NCI-H2196 treated with DMSO at 0.1 percent for 48 hours (cell line): ENCODE data around the gene CDC42SE1.

Source experiments
- DNase-seq: peaks from one replicate; lab custom pipeline; 2025; ENCODE audit not compliant: unreplicated experiment; lab: John Stamatoyannopoulos, UW

CDC42SE1 gene

GRCh38 chr1:151054971-151055547 lies 4.4 kb downstream of the CDC42SE1 start:
- DNase-seq = no peak

DNA sequence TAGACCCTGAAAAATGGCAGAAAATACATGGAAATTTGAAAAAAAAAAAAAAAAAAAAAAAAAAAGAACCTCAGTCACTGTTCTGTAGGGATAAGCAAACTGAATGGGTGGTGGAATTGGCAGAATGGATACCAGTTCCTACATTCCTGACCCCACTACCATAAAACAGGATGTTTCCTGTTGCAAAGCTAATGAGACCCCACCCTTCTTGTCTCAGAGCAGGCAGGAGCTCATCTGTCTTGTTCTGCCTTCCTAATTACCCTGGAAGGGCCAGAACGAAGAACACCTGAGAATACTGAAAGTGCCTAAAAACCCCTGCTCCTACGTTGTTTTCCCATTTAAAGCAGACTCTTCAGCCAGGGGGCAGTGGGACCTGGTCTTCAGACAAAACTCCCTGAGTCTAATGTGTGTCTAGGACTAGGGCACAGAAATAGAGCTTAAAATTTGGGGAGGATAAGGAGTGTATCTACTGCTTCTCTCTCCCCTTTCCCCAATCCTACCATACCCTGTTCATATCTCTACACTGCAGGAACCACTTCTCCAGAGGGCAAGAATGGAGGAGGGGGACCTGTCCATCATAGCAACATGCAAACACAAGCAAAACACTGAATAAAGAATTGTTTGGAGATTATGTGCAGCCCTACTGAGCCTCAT lies 7.9 kb downstream of the CDC42SE1 start:
- no peak for DNase-seq

GRCh38 chr1:151050051-151050688 lies 9.3 kb downstream of the CDC42SE1 start:
- no peak for DNase-seq

GRCh38 chr1:151049458-151049857 lies 10.0 kb downstream of the CDC42SE1 start:
- no peak for DNase-seq

DNA sequence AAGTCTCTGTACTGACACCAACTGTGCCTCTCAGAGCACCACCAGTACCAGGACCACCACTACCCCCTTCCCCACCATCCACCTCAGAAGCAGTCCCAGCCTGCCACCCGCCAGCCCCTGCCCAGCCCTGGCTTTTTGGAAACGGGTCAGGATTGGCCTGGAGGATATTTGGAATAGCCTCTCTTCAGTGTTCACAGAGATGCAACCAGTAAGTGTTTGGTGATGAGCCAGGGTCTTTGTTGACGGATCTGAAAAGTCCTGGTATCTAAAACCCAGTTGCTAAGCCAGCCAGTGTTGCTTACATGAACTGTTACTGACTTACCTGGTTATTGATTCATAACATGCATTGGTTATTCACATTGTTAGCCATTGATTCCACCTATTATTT lies 10.8 kb downstream of the CDC42SE1 start:
- no peak for DNase-seq

GRCh38 chr1:151047925-151048644 lies 11.3 kb downstream of the CDC42SE1 start:
- peak; percentile 38 for DNase-seq

GRCh38 chr1:151047591-151047924 lies 11.9 kb downstream of the CDC42SE1 start, which contains the start of gene C1orf56:
C1orf56 (plus strand) TSS chr1:151047751; CDS start chr1:151047848, 97 bp downstream.
- DNase-seq = peak; percentile 55

- DNase-seq = no peak
Observed at GRCh38 chr1:151043163-151043562, 16.3 kb downstream of the CDC42SE1 start.

DNA sequence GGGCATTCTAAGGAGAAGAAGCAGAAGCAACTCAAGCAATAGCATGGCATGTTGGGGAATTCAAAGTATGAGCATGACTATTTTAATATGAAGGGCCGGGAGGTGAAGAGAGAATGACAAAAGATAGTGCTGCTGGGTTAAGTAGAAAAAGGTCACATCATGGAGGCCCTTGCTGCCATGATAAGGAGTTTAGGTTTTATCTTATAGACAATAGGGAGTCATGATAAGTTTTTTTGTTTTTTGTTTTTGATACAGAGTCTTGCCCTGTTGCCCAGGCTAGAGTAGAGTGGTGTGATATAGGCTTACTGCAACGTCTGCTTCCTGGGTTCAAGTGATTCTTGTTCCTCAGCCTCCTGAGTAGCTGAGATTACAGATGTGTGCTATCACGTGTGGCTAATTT lies 19.9 kb downstream of the CDC42SE1 start:
- no peak for DNase-seq

DNA sequence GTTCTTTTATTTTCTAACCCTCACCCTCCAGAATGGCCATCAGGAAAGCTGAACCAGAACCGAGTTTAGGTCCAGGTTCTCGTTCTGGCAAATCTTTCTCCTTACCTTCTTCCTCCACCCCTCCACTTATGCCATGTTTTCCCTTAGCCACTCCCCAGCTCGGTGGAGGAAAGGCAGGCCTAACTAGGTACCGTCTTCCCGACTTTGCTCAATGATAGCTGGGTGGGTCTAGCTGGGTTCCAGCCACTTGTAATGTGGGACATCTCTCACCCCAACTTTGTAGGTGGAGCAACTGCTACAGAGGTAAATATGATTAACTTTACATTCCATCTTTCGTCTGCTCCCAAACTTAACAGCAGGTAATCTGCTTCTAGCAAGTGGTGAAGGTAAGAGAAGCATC lies 22.4 kb downstream of the CDC42SE1 start:
- DNase-seq = no peak

- no peak for DNase-seq
Observed at GRCh38 chr1:151036356-151036755, 23.1 kb downstream of the CDC42SE1 start, which contains the start of gene BNIPL. BNIPL (plus strand) TSS chr1:151036586; CDS start chr1:151036726, 140 bp downstream.

- no peak for DNase-seq
Observed at GRCh38 chr1:151035167-151035566, 24.3 kb downstream of the CDC42SE1 start.

DNA sequence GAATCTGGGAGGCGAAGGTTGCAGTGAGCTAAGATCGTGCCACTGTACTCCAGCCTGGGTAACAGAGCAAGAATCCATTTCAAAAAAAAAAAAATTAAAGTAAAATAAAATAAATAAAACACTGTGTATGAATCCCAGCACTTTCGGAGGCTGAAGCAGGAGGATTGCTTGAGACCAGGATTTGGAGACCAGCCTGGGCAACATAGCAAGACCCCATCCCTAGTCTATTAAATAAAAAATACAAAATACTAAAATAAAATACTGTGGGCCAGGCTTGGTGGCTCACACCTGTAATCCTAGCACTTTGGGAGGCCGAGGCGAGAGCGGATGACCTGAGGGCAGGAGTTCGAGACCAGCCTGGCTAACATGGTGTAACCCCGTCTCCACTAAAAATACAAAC lies 27.3 kb downstream of the CDC42SE1 start:
- DNase-seq = no peak

- DNase-seq = no peak
Observed at GRCh38 chr1:151026460-151026859, 33.0 kb downstream of the CDC42SE1 start.

DNA sequence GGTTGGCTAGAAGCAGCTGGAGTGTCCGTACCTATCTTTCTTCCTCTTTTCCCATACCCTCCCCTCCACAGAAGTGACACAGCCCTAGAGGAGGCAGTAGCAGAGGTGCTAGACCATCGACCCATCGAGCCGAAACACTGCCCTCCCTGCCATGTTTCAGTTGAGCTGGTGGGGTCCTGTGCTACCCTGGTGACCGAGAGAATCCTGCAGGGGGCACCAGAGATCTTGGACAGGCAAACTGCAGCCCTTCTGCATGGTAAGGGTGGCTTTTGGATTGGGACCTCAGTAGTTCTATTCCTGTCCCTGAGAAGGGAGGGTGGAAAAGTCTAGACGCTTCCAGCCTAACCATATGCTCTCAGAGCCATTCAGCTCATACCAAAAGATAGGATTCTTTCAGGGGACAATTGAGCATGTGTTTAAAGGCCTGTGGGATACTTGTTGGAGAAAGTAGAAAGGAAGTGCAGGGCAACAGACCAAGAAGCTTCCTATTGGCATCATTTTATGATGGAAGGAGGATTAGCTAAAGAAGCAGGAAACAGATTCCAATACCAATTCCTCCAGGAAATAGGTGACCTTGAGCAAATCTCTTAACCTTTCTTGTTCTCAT lies 34.8 kb downstream of the CDC42SE1 start:
- no peak for DNase-seq

DNA sequence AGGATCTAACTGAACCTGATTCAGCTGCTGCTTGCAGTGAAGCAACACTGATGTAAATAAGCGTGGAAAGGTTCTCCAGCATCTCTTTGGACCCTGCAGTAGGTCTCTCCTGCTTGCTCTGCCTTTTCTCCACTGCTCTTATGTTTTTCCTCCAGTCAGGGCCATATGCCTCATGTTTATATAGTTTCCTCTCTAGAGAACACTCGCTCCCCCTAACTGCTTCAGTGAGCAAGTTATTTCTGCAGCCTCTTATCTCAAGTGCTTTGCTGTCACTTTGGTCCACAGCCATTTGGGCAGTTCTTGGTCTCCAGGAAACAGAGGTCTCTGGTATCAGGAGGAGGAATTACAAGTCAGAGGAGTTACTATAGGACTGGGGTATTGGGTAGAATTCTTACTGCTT lies 45.9 kb downstream of the CDC42SE1 start:
- no peak for DNase-seq

DNA sequence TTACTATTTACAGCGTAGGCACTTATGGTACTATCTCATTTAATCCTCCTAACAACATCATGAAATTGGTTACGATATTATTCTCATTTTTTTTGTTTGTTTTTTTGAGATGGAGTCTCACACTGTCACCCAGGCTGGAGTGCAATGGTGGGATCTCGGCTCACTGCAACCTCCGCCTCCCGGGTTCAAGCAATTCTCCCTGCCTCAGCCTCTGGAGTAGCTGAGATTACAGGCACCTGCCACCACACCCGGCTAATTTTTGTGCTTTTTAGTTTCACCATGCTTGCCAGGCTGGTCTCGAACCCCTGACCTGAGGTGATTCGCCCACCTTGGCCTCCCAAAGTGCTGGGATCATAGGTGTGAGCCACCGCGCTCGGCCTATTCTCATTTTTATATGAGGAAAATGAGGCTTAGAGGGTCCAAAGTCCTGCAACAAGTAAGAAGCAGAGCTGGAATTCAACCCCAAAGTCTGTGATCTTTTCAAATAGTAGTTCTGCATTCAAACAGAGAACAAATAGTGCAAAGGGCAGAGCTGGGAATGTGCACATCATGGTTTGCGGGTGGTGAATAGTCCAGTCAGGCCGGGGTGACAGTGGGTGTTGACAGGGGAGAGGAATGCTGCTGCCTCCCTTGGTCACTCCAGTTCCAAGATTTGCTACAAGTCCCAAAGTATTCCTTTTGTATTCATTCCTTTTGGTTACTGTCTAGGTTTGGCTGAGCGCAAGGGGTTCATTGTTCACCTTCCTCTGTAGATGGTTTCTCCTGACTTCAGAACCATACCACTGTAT lies 46.5 kb downstream of the CDC42SE1 start:
- no peak for DNase-seq

DNA sequence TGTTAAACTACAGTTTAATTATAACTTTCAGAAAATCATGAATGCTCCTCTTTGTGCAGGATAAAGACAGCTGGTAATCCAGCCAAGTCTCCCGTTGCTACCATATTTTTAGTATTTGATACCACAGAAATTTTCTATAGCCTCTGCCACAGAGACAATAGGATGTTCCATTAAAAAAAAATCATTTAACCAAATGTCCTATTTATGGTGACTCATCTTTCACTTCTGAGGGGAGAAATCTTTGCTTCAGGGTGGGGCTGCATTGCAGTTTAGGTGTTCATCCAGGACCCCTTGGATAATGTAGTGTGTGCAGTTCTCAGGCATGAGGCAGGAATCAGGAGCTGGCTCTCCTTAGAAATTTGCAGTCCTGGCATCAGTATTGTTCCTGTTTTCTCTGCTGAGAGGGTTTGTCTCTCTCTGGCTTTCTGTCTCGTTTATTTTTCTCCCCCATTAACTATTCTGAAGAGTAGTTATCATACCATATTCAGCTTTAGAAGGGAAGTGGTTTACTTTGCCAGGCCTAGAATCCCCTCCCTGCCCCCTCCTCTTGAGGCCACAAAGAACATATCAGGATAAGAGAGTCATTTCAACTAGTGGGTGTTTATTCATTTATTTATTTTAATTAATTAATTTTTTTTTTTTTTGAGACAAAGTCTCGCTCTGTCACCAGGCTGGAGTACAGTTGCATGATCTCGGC lies 48.1 kb downstream of the CDC42SE1 start:
- no peak for DNase-seq

- DNase-seq = no peak
Observed at GRCh38 chr1:151010346-151010726, 49.1 kb downstream of the CDC42SE1 start.
